Osteoblast (primary cell): Measurements from ENCODE around the gene ZMYM3. TPM values are rescaled to one million over a fixed set of nuclear protein-coding genes. Genes with fewer than 3 reads are reported as not detected.

Source experiments
- DNase-seq: peaks from one replicate; pipeline ENCODE4 v3.0.0; 2011; ENCODE audit warnings: low spot score, mixed read lengths; ENCODE audit not compliant: insufficient read length; ENCODE audit errors: missing footprints
- H2AFZ ChIP-seq: 2 replicates; pipeline ENCODE4 v1.6.0; 2011; ENCODE audit warnings: mild to moderate bottlenecking, low read length
- H3K27ac ChIP-seq: 2 replicates; pipeline ENCODE4 v1.5.1; 2011; ENCODE audit warnings: mild to moderate bottlenecking, low read depth, low read length, moderate library complexity
- H3K27me3 ChIP-seq: 2 replicates; pipeline ENCODE4 v1.6.0; 2012; ENCODE audit warnings: mild to moderate bottlenecking, control low read depth, inconsistent platforms, low read length, moderate library complexity; ENCODE audit not compliant: insufficient read depth
- H3K36me3 ChIP-seq: 2 replicates; pipeline ENCODE4 v1.5.1; 2011; ENCODE audit warnings: mild to moderate bottlenecking, low read length, control low read depth, moderate library complexity; ENCODE audit not compliant: insufficient read depth
- H3K4me1 ChIP-seq: 2 replicates; pipeline ENCODE4 v1.5.1; 2011; ENCODE audit warnings: mild to moderate bottlenecking, low read length, control low read depth, moderate library complexity; ENCODE audit not compliant: insufficient read depth
- H3K4me2 ChIP-seq: 2 replicates; pipeline ENCODE4 v1.6.0; 2011; ENCODE audit warnings: mild to moderate bottlenecking, low read length; ENCODE audit not compliant: insufficient read depth
- H3K4me3 ChIP-seq: fragments of 200-600 bp; sonication (generic); 3 replicates; pipeline ENCODE4 v1.5.1; 2012; ENCODE audit warnings: mild to moderate bottlenecking, low read length, inconsistent platforms; ENCODE audit not compliant: insufficient read depth
- H3K79me2 ChIP-seq: 2 replicates; pipeline ENCODE4 v1.6.0; 2012; ENCODE audit warnings: mild to moderate bottlenecking, low read length, control low read depth, inconsistent platforms; ENCODE audit not compliant: insufficient read depth
- H3K9me3 ChIP-seq: 2 replicates; pipeline ENCODE4 v1.5.1; 2011; ENCODE audit warnings: low read depth, low read length, control low read depth
- H4K20me1 ChIP-seq: 2 replicates; pipeline ENCODE4 v1.6.0; 2012; ENCODE audit warnings: mild to moderate bottlenecking, low read length, control low read depth; ENCODE audit not compliant: insufficient read depth
- CTCF ChIP-seq: IDR thresholded peaks from 2 replicates; pipeline ENCODE4 v1.5.1; 2011; ENCODE audit warnings: mild to moderate bottlenecking, low read depth, low read length, moderate library complexity; ENCODE audit errors: extremely low read depth
- total RNA-seq: library from RNA; depleted of rRNA; stranded (reverse); fragments of >200 nt; gene quantifications from 2 replicates; pipeline ENCODE4 v1.2.3, GENCODE V29; 2012

Gene ZMYM3
- total RNA-seq, 1 donor = 15.6 TPM

- H3K4me1 ChIP-seq = no peaks in the 10 kb centered on the region
- TF ChIP-seq CTCF = no peak
- H3K4me3 ChIP-seq = no peak overlapping the region
- peaks cover 12% of the 10 kb centered on the region for H3K27me3 ChIP-seq
- H2AFZ ChIP-seq = no peak overlapping the region
- DNase-seq = peak; percentile 41
- no peaks in the 10 kb centered on the region for H3K9me3 ChIP-seq
- H3K27ac ChIP-seq = no peak overlapping the region
- H3K36me3 ChIP-seq = no peaks in the 10 kb centered on the region
- no peaks in the 10 kb centered on the region for H3K79me2 ChIP-seq
- no peak overlapping the region for H3K4me2 ChIP-seq
- H4K20me1 ChIP-seq = no peaks in the 10 kb centered on the region
Measured at GRCh38 chrX:71214604-71215337, 39.2 kb downstream of the ZMYM3 start.

- DNase-seq = no peak
- TF ChIP-seq CTCF = no peak
- Histone ChIP-seq H3K4me3 (no peak overlapping the region), H3K4me1 (no peaks in the 10 kb centered on the region), H2AFZ (no peak overlapping the region), H3K27ac (no peak overlapping the region), H3K79me2 (no peaks in the 10 kb centered on the region), H3K36me3 (no peaks in the 10 kb centered on the region), H3K27me3 (peaks cover 12% of the 10 kb centered on the region), H3K4me2 (no peak overlapping the region), H3K9me3 (no peaks in the 10 kb centered on the region), H4K20me1 (no peaks in the 10 kb centered on the region)
Measured at GRCh38 chrX:71214152-71214551, 39.8 kb downstream of the ZMYM3 start.

GRCh38 chrX:71212536-71212935 is 41.4 kb downstream of the ZMYM3 start:
- H3K9me3 ChIP-seq = no peaks in the 10 kb centered on the region
- H3K4me1 ChIP-seq = no peaks in the 10 kb centered on the region
- TF ChIP-seq CTCF = no peak
- no peak overlapping the region for H2AFZ ChIP-seq
- H4K20me1 ChIP-seq = no peaks in the 10 kb centered on the region
- DNase-seq = no peak
- no peaks in the 10 kb centered on the region for H3K79me2 ChIP-seq
- peaks cover 12% of the 10 kb centered on the region for H3K27me3 ChIP-seq
- H3K36me3 ChIP-seq = no peaks in the 10 kb centered on the region
- no peak overlapping the region for H3K27ac ChIP-seq
- no peak overlapping the region for H3K4me3 ChIP-seq
- no peak overlapping the region for H3K4me2 ChIP-seq

GRCh38 chrX:71210816-71211215 is 43.1 kb downstream of the ZMYM3 start:
- Histone ChIP-seq H3K9me3 (no peaks in the 10 kb centered on the region), H4K20me1 (no peaks in the 10 kb centered on the region), H3K79me2 (no peaks in the 10 kb centered on the region), H3K4me2 (no peak overlapping the region), H3K4me3 (no peak overlapping the region), H3K27ac (no peak overlapping the region), H3K36me3 (no peaks in the 10 kb centered on the region), H3K27me3 (peaks cover 8% of the 10 kb centered on the region), H2AFZ (no peak overlapping the region), H3K4me1 (no peaks in the 10 kb centered on the region)
- DNase-seq = no peak
- no peak for TF ChIP-seq CTCF
